Measurements from ENCODE around the gene GADD45GIP1.

DNA sequence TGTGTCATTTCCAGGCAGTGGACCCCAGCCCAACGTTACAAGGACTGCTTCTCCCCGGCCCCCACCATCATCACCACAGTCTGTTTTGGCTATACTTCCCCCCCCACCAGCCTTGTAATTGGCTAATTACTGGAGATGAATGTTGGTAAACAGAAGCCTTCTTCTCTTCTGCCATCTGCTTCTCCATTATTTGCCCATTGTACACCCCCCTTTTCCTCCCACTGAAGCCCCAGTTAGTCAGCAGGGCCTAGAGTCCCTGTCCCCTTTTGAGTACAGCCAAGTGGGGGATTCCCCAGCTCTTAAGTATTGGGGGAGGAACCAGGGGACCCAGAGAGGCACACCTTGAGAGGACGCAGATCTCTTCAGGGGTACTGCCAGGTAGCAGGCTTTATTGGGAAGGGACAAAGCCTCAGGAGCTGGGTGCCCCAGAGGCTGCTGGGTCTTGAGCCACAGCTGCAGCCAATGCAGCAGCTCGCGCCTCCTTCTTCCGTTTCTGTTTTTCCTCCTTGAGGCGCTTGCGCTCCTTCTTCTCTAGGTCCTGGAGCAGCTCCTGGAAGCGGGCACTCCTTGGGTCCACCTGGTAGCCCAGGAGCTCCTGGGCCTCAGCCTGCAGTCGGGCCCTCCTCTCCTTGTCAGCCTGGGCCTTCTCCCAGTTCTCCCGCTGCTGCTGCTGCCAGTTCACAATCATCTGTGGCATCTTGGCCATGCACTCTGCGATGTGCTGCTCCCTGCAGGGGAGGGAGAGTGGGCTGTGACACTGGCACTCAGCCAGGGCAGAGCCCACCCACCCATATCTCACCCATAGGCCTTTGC, 3.0 kb downstream of the GADD45GIP1 start:
- TF ChIP-seq POLR2AphosphoS5 (IDR thresholded peaks at IDR 0.05) (no peak), EP300 (IDR thresholded peaks at IDR 0.05; ENCODE audit: low read depth) (no peak)
- TF ChIP-seq, protein P1, sequence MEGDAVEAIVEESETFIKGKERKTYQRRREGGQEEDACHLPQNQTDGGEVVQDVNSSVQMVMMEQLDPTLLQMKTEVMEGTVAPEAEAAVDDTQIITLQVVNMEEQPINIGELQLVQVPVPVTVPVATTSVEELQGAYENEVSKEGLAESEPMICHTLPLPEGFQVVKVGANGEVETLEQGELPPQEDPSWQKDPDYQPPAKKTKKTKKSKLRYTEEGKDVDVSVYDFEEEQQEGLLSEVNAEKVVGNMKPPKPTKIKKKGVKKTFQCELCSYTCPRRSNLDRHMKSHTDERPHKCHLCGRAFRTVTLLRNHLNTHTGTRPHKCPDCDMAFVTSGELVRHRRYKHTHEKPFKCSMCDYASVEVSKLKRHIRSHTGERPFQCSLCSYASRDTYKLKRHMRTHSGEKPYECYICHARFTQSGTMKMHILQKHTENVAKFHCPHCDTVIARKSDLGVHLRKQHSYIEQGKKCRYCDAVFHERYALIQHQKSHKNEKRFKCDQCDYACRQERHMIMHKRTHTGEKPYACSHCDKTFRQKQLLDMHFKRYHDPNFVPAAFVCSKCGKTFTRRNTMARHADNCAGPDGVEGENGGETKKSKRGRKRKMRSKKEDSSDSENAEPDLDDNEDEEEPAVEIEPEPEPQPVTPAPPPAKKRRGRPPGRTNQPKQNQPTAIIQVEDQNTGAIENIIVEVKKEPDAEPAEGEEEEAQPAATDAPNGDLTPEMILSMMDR (IDR thresholded peaks at IDR 0.05): no peak
